ENCODE measurements around the gene TNFSF8.

The TNFSF8 gene

GRCh38 chr9:114936581-114936980, 6.2 kb upstream of the TNFSF8 start:
- DNase-seq (ENCODE audit: low read depth): no peak

DNA sequence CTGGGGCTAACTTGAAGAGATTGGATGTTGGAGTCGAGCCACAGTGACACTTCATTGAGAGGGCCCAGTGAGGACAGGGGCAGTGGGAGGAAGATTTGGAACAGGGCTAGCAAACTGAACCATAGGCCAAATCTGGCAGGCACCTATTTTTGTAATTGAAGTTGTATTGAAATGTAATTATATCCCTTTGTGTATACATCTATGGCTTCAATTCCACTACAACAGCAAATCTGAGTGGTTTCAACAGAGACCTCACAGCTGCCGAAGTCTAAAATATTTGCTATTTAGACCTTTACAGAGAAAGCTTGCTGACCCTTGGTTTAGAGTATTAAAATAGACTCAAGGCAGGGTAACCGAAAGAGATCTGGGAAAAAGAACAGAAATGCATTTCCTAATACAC, 4.7 kb upstream of the TNFSF8 start:
- no peak for DNase-seq (ENCODE audit: low read depth)

- no peak for DNase-seq (ENCODE audit: low read depth)
Measured at GRCh38 chr9:114932502-114932901, 2.1 kb upstream of the TNFSF8 start.

DNA sequence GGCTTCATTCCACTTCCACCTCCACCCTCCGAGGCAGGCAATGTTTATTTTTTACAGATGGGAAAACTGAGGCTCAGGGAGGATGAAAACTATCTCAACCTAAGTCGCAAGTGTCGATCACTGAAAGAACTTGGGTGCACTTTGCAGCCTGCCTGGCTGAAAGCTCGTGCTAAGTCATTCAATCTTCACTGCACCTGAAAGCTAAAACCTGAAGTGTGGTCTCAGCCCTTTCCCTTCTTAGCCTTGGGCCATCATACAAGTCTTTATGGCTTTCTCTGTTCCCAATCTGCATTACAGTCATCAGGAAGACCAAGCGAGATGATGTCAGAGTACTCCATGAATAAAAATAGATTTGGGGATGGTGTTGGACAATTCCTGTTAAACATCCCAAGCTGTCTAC, 1.0 kb upstream of the TNFSF8 start:
- DNase-seq (ENCODE audit: low read depth): no peak

- no peak for DNase-seq (ENCODE audit: low read depth)
Measured at GRCh38 chr9:114929201-114929600, 1.2 kb downstream of the TNFSF8 start.

GRCh38 chr9:114928671-114929070, 1.7 kb downstream of the TNFSF8 start:
- no peak for DNase-seq (ENCODE audit: low read depth)

DNA sequence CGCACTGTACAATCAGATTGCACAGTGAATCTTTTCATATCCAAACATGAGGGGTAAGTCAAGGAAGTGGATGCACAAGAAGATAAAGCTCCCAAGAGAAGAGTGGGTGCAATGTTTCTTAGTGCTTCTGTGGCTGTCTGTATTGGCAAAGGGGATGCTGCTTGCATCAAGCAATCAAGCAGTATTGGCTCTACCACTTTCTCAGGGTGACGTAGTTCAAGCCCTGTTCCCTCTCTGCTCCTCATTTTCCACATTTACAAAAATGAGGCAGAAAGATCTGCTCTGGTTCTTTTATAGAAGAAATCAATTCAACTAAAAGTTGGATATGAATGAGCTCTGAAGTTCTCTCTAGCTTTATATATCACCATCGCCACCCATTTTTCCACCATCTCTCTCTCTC, 2.3 kb downstream of the TNFSF8 start:
- DNase-seq (ENCODE audit: low read depth): no peak

- DNase-seq (ENCODE audit: low read depth): no peak
Measured at GRCh38 chr9:114925672-114926071, 4.7 kb downstream of the TNFSF8 start.

DNA sequence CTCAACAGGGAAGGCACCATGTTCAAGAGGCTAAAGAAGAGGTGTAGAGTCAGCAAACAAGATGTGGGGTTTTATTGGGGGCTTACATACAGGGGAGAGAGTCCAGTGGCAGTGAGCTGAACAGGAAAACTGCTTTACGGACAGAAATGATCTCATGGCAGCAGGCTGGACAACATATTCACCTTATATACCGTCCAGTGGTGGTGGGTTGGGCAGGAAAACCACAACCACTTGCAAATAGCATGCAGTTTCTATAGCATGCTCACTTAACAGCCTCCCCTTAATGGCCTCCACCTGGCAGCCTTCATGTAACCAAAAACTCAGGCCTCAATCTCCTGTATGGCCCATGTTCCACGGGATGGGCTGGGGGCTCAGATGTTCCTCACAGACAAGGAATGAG, 5.4 kb downstream of the TNFSF8 start:
- DNase-seq (ENCODE audit: low read depth): no peak

DNA sequence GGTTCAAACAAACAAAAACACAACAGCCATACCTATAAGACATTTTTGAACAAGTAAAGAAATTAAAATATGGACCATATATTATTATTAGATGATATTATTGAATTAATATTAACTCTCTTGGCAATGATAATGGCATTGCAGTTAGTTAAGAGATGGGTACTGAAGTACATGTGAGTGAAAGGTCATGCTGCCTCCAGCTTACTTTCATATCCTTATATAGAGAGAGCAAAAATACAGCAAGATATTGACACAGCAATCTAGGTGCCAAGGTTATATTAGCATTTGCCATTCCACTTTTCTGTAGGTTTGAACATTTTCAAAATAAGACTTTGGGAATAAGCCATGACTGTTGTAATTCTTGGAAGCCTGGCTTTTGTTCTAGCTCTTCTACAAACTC, 6.1 kb downstream of the TNFSF8 start:
- no peak for DNase-seq (ENCODE audit: low read depth)

- no peak for DNase-seq (ENCODE audit: low read depth)
Measured at GRCh38 chr9:114923918-114924317, 6.5 kb downstream of the TNFSF8 start.

DNA sequence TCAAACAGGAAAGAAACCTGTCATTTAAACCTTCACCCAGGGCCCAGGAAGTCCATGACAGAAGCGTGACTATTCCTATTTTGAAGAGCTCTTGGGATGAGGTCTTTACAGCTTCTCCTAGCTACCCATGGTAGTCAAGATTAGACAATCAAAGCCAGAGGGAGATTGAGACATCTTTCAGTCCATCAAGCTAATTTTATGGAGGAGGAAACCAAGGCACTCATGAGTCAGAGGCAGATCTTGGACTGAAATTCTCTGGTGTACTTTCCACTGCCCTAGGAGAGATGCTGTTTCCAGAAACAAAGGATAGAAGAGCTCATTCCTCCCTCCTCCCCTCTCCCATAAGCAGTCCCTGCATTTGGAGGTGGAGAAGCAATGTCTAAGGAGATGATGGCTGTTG, 9.2 kb downstream of the TNFSF8 start:
- DNase-seq (ENCODE audit: low read depth): no peak

DNA sequence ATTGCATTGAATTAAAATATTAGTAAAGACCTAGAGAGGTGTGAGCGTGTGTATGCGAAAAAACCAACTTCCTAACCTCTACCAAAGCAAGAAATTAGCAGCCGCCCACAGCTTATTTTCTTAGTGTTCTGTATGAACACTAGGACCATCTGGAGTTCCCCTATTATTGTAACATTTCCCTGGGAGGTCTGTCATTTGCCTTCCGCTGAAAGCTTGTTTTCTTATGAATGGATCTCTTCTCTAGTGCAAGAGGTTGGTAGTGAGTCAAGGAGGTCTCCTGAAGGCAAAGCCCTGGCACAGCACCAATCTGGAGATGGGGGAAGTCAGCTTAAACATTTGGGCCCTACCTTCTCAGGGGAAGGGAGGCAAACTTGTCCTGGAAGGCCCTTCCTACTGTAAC, 10.8 kb downstream of the TNFSF8 start:
- DNase-seq (ENCODE audit: low read depth): no peak

DNA sequence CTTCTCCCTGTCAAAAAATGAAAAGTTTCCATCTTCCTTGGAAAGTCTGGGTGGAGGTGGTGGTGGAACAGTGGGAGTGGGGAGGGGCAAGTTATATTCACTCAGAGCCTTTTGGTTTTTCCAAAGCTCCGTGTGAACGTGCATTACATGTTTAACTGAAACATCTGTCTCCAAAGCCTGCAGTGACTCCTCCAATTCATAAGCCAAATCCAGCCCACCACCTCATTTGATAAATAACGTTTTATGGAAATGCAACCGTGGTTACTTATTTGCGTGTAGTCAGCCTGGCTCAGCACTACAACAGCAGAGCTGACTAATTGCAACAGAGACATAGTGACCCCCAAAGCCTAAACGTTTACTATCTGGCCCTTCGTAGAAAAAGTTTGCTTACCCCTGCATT, 13.9 kb downstream of the TNFSF8 start:
- DNase-seq (ENCODE audit: low read depth): no peak

GRCh38 chr9:114914139-114914538, 16.3 kb downstream of the TNFSF8 start:
- DNase-seq (ENCODE audit: low read depth): no peak

GRCh38 chr9:114913656-114914055, 16.7 kb downstream of the TNFSF8 start:
- DNase-seq (ENCODE audit: low read depth): no peak

- no peak for DNase-seq (ENCODE audit: low read depth)
Measured at GRCh38 chr9:114913217-114913616, 17.2 kb downstream of the TNFSF8 start.

DNA sequence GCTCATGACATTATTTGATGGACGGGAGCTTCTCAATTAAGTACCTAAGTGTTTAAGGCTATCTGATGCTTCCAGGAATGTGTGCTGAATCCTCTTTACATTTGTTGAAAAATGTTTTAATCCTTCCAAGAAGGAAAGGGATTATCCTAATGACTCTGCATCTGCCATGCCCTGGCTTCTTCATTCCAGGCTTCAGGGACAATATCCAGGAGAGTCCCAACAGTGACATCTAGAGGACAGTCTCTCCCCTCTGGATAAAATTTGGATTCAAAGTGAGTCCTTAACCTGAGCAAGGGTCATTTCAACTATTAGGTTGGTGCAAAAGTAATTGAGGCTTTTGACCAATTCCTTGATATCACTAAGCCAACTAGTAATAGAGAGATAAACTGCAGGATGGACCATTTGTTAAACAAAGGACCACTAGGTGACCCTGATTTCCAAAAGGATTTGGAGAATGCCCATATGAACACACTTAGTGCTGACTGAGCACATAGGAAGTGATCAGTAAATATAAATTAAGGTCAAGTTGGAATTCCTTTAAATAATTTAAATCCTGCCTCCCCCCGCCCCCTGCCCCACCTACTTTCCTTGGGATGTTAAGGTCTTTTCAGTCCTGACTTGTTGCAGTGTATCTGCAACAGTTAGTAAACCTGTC, 19.1 kb downstream of the TNFSF8 start:
- DNase-seq (ENCODE audit: low read depth): no peak

DNA sequence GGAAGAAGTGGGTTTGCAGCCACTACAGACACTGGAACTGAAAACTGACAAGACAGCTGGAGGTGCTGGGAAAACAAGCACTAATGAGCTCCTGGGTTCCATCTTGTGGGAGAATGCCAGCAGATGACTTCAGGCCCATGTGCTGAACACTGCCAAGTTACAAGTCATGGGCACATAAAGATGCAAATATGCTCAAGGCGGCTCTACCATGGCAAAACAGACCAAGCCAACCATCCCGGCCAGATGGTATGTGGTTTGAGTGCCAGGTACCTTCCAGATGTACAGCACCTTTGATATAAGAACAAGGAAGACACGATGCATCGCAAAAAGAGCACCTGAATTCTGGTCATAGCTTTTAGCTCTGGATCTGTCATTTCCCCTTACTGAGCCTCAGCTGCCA, 19.9 kb downstream of the TNFSF8 start:
- no peak for DNase-seq (ENCODE audit: low read depth)

DNA sequence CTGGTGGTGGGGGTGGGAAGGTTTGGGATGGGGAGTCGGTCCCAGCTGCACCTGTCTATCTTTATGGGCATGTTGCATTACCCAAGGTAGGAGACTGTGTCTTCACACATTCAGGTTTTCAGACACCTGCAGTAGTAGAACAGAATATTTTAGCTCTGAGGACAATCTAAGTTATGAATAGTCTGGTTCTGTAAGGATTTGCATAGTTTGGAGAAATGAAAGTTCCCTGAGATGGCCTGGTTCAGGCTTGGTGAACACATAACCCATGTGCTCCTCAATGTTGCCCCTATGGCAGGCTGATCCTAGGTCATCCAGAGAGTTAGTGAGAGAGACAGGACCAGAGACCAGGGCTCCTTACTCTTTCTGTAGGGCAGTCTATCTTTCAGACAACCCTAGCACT, 20.7 kb downstream of the TNFSF8 start:
- DNase-seq (ENCODE audit: low read depth): no peak

GRCh38 chr9:114908805-114909448, 21.5 kb downstream of the TNFSF8 start:
- DNase-seq (ENCODE audit: low read depth): no peak

DNA sequence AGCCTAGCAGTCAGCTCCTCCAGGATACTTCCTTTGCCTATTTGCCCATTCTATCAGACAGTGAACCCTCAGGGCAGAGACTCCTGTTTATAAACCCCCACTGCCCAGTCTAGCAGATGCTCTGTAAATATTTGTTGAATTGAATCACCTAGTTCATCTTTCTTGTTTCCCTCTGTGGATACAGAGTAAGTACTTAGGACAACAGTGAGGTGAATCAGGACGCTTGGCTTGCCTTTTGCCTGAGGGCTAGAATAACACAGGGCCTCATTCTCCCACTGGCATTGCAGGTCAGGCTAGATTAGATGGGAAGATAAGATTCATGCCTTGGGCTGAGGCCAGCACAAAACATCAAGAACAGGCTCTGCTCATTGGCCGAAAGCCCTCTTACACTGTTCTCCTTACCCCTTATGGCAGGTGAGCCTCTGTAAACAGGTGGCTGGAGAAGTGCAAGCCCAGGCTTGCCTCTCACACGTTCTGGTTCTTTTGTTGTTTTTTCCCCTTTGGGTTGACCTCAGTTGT, 22.2 kb downstream of the TNFSF8 start:
- DNase-seq (ENCODE audit: low read depth): no peak

DNA sequence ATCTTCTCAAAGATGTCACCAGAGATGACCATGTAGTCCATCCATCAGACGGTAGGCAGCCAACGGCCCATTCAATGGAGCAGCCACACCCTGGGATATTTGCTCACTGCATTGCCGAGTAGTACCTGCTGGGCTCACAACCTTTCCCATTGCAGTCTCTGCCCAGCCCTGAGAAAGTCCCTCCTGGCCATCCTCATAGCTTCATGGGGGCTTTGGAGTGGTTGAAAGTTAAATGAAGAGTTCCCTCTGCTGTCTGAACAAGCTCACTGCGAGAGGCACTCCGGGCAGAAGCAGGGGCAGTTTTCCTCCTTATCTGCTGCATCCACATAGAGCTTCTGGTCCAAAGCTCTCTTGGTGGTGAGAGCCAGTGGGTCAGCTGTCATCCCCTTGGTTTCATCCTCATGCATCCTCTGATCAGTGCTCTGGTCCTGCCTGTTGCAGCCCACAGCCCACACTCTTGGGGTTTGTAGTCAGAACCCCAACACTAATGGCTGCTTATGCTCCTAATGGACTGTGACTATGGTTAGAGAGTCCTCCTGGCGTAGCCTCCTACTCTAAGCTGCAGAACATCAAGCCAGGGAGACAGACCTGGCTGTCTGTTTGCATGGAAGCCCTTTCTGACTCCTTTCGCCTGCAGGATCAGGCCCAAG, 23.3 kb downstream of the TNFSF8 start:
- no peak for DNase-seq (ENCODE audit: low read depth)
